ENCODE data around the gene STOX1. TPM values are rescaled to one million over a fixed set of nuclear protein-coding genes. Genes with fewer than 3 reads are reported as not detected.
"Not testable (repeated sequence)": the region's sequence is repeated elsewhere in the genome, so short reads cannot be mapped to it uniquely, and the experiment has no call there.

The STOX1 gene
- total RNA-seq, 1 donor from 2014 or later = 0.27 TPM

DNA sequence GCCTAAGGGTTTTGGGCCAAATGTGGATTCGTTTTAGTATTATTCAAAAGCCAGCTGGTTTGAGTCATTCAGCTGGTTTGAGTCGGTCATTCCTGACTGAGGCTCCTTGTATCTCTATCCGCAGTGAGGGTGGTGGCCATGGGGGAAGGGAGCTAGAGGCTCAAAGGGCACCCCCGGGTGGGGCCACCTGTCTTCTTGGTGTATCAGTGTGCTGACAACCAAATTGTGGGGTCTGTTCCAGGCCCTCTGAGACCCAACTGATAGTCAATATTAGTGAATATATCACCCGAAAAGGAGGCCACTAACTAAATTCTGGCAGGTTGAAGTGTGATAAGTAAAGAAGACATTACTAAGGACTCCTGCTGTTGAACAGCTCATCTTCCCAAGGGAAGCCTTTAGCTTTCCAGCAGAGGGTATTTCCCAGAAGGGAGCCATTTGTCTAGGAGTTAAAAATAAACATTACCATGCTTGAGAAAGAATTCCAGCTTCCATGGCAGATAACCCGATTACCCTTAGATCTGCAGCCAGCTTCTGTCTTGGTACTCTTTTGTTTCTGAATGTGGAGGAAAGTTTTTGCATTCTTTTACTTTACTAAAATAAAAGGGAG, 43.9 kb downstream of the STOX1 start:
- peak; percentile 42 for ATAC-seq
- no peak for DNase-seq (ENCODE audit: low spot score)
- intact Hi-C loops (cut with DNase I) = no loop called here

DNA sequence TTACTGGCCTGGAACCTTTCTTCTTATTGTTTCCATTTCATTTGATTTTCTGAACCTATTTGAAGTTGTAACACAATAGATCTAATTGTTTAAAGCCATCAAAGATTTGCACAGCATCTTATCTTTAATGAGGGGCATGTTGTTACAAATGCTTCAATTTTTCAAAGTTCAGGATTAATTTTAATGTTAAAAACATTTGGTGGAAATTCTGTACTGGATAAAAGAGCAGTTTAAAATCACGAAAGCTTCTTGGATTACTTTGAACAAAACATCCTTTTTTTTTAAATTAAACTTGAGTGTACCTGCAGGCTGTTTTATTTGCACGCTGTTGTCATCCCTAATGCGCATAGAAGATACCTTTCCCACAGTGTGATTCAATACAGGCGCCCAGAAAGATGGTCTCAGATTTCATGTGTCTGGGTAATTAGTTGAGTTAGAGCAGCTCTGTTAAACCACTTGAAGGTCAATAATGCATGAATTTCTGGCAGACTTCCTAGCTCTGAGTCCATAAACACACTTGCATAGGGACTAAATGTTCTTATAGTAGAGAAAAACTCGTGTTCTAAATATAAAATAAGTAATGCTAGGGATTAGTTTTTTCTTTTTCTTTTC, 44.5 kb downstream of the STOX1 start:
- intact Hi-C loops (cut with DNase I) = no loop called here
- ATAC-seq (peak; percentile 51), DNase-seq (ENCODE audit: low spot score) (no peak)

GRCh38 chr10:68876246-68877138, 49.2 kb downstream of the STOX1 start:
- ATAC-seq (peak; percentile 75), DNase-seq (ENCODE audit: low spot score) (no peak)
- intact Hi-C loops (cut with DNase I) = no loop called here

GRCh38 chr10:68877482-68878110, 50.3 kb downstream of the STOX1 start:
- ATAC-seq = no peak
- intact Hi-C loops (cut with DNase I) = no loop called here
- DNase-seq (ENCODE audit: low spot score) = no peak

DNA sequence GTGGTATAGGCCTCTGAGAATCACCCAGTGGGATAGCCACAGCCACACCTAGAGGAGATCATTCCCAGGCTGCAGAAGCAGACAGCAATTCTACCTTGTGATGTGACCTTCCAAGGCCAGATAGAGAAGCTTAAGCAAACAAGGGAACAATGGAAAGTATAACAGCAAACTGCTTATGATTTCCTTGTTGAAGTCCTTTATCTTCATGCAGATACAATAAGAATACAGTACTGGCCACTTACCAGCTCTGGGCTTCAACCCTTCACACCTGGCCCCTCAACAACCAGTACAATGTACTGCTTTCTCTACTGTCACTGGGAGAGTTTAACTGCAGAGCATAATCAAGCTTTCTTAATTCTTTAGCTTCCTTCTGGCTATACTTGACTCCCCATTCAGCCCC, 51.2 kb downstream of the STOX1 start:
- intact Hi-C loops (cut with DNase I) = no loop called here
- DNase-seq (ENCODE audit: low spot score) (no peak), ATAC-seq (no peak)

DNA sequence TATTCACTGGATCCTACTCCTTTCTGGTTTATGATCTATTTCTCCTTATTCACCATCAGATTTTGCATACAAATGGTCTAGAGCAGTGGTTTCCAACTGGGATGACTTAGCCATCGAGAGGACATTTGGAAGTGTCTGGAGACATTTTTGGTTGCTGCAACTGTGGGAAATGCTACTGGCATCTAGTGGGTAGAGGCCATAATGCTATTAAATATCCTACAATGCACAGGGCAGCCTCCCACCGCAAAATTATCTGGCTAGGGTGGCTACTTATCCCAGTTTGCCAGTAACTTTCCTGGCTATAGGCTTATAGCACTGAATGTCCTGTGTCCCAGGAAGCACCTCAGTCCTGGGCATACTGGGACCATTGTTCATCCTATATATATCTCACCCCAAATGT, 52.3 kb downstream of the STOX1 start:
- no peak for DNase-seq (ENCODE audit: low spot score)
- intact Hi-C loops (cut with DNase I) = no loop called here
- no peak for ATAC-seq

GRCh38 chr10:68880181-68880580, 52.9 kb downstream of the STOX1 start:
- no peak for DNase-seq (ENCODE audit: low spot score)
- no peak for ATAC-seq
- intact Hi-C loops (cut with DNase I) = no loop called here

- intact Hi-C loops (cut with DNase I) = no loop called here
- no peak for DNase-seq (ENCODE audit: low spot score)
These were observed 67.7 kb downstream of the STOX1 start for GRCh38 chr10:68895041-68895440.

GRCh38 chr10:68897336-68897741, 70.0 kb downstream of the STOX1 start:
- DNase-seq (ENCODE audit: low spot score) (no peak), ATAC-seq (no peak)
- intact Hi-C loops (cut with DNase I) = no loop called here

More at GRCh38 chr10:68895041-68895440, 67.7 kb downstream of the STOX1 start:
- ATAC-seq = no peak

DNA sequence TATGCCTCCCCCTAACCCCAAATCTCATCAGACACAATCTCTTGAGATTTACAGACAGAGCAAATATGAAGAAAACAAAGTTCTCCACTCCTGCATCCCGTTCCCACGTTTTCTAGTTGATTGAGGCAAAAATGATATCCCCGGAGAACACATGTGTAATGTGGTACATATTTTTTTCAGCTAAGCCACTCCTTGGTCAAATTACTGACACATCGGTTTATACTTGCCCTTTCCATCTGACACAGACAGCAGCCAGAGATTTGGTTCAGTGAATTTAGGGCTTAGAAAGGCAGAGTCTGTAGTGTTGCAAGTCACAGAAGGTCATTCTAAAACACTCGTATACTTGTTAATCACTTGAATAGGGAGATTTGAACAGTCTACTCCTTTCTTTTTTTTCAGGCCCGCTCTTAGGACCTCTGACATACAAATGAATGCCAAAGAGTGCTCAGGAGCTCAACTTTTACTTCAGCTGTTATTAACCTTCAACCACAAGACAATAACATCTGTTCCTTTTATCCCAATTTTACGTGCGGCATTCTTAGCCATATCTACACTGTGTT, 71.9 kb downstream of the STOX1 start:
- intact Hi-C loops (cut with DNase I) = no loop called here
- DNase-seq (ENCODE audit: low spot score) (no peak), ATAC-seq (no peak)

- intact Hi-C loops (cut with DNase I) = no loop called here
These were observed 73.2 kb downstream of the STOX1 start for GRCh38 chr10:68900427-68901104.

DNA sequence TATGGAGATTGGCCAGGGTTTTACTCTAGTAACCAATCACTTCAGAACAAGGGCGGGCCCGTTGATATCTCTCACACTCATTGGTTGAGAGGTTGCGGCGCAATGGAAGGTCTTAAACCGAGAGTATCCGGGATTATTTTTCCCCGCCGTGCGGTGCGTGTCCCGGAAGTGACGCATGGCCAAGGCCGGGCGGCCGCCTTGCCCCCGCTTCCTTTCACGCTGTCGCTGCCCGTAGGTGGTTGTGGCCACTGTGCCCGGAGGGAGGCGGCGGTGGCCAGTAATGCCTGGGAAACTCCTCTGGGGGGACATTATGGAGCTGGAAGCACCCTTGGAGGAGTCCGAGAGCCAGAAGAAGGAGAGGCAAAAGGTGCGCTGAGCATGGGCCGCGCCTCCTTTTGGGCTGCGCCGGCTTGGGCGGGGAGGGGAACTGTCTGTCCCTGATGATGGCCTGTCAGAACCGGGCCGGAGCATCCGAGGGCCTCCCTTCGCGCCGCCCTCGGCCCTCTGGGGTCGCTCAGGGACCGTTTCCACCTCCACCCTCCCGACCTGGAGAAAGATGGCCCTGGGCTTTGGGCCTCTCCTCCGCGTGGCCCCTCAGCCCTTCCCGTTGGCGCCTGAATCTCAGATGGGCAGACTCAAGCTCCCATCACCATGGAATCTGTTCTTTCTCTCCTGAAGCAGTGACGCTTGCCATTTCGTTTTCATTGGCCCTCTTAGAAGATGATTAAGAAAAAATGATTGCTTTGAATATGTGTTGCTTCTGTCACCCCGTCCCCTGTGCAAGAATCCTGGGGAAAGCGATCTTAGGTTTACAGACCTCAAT, 74.0 kb downstream of the STOX1 start, which contains the start of gene DDX50:
Gene DDX50 (plus strand): TSS at position 211 of the 823 bp plus-strand sequence. CDS start 70 bp downstream, at position 281.
- intact Hi-C loops (cut with DNase I) = no loop called here
- ATAC-seq (peak; percentile 99), DNase-seq (ENCODE audit: low spot score) (peak; percentile 98)

More at GRCh38 chr10:68900427-68901104, 73.2 kb downstream of the STOX1 start:
- DNase-seq (ENCODE audit: low spot score) (peak; percentile 86), ATAC-seq (no peak)

GRCh38 chr10:68902382-68902781, 75.1 kb downstream of the STOX1 start:
- ATAC-seq (no peak), DNase-seq (ENCODE audit: low spot score) (no peak)
- intact Hi-C loops (cut with DNase I) = no loop called here

- peak; percentile 28 for ATAC-seq
- DNase-seq (ENCODE audit: low spot score) = no peak
- intact Hi-C loops (cut with DNase I) = no loop called here
These were observed 97.3 kb downstream of the STOX1 start for GRCh38 chr10:68924593-68924992.

DNA sequence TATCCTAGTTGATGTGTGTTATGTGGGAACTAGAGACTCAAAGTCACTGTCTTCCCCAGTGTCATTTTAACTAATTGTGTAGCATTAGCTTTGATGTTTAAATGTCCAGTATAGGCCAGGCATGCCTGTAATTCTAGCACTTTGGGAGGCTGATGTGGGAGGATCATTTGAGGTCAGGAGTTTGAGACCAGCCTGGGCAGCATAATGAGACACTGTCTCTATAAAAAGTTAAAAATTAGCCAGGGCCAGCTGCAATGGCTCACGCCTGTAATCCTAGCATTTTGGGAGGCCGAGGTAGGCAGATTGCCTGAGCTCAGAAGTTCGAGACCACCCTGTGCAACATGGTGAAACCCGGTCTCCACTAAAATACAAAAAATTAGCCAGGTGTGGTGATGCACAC, 98.2 kb downstream of the STOX1 start:
- ATAC-seq (no peak), DNase-seq (ENCODE audit: low spot score) (no peak)
- intact Hi-C loops (cut with DNase I) = no loop called here

- ATAC-seq; DNase-seq (ENCODE audit: low spot score); intact Hi-C loops (cut with DNase I): not testable (repeated sequence)
These were observed 101.8 kb downstream of the STOX1 start for GRCh38 chr10:68929157-68929556.

- DNase-seq (ENCODE audit: low spot score); ATAC-seq; intact Hi-C loops (cut with DNase I): not testable (repeated sequence)
These were observed 102.6 kb downstream of the STOX1 start for GRCh38 chr10:68929888-68930287.

- DNase-seq (ENCODE audit: low spot score); intact Hi-C loops (cut with DNase I); ATAC-seq: not testable (repeated sequence)
These were observed 105.5 kb downstream of the STOX1 start for GRCh38 chr10:68932860-68933259.
